Forelimb muscle (tissue), 1 donor: ENCODE results near the gene ERBB4. TPM values are rescaled to one million over a fixed set of nuclear protein-coding genes. Genes with fewer than 3 reads are reported as not detected.

Experiments used
- DNase-seq: peaks from one replicate; pipeline ENCODE4 v3.0.0-alpha.2; 2013; ENCODE audit warnings: low read depth
- polyA plus RNA-seq: library from polyadenylated mRNA; unstranded; fragments of 120-200 nt; gene quantifications from one replicate; pipeline ENCODE4 v1.2.1, GENCODE V29; 2013; ENCODE audit not compliant: insufficient read length

ERBB4 gene
- polyA plus RNA-seq, 1 donor = 8.8 TPM

GRCh38 chr2:211423018-211423417 lies 1115.6 kb downstream of the ERBB4 start:
- no peak for DNase-seq

- no peak for DNase-seq
Measured at GRCh38 chr2:211417544-211417943, 1121.1 kb downstream of the ERBB4 start.

GRCh38 chr2:211416373-211416772 lies 1122.2 kb downstream of the ERBB4 start:
- no peak for DNase-seq

DNA sequence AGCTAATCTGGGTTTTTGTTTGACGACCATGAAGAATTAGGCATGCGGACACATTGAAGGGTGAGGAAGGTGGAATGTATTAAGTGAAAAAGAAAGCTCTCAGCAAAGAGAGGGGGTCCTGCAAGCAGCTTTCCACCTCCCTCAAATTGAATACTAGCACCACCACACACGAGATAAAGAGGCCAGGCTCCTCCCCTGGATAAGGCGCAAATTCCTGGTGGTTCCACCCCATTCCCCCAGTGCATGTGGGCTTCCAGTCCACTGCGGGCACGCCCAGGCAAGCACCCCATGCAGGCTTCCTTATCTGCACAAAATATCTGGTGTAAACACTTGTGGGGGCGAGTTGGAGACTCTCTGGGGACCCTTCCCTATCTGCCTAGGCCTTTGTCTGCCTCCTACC lies 1124.9 kb downstream of the ERBB4 start:
- no peak for DNase-seq

DNA sequence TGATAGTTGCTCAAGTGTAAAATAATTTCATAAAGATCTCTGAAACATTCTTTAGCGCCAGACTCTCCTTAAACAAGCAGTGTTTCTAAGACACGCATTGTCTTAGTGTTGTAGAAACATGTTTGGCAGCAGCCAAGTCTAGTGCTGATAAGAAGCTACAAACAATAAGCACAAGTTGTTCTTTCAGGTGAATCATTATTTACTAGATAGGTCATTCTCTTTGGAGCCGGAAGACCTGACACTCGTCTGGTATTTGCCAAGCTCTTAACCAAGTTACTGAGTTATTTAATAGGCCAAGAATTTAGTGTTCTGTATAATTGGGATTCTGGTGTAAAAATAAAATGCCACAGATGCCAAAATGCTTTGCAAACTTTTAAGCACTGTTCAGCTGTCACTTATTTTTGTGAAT lies 1130.1 kb downstream of the ERBB4 start:
- no peak for DNase-seq

DNA sequence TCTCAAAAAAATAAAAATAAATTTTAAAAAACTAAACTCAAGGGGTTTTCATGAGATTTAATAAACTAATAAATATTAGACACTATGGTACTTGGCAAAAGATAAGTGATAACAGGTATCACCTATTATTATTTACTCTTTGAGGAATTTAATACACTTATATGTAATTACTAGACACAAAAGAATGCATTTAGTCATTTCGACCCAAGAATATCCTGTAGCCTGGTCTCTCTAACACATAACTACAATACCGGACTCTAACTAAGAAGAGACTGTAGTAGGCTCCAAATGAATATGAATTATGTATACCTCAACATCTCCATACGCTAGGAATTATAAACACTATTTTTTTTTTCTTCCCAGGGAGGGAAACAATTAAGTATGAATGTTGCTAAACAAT lies 1131.5 kb downstream of the ERBB4 start:
- DNase-seq = no peak

DNA sequence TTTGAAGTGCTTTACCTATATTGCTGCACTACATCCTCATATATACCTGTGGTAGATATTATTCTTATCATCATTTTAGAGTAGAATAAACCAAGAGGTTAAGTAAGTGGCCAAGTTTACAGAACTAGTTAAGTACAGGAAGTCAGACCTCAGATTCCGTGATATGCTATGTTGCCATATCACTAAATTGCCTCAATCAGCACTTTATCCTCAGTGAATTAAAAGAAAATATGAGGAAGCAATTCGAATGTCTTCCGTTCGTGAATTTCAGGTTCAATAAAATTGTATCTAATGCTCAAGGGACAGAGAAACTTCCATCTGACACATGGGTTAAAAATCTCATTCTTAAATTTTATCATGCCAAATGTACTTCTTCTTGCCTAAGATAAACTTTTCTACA lies 1133.6 kb downstream of the ERBB4 start:
- no peak for DNase-seq

GRCh38 chr2:211404098-211404497 lies 1134.5 kb downstream of the ERBB4 start:
- DNase-seq = no peak

GRCh38 chr2:211401328-211401727 lies 1137.3 kb downstream of the ERBB4 start:
- no peak for DNase-seq

- DNase-seq = no peak
Measured at GRCh38 chr2:211397764-211398163, 1140.8 kb downstream of the ERBB4 start.

DNA sequence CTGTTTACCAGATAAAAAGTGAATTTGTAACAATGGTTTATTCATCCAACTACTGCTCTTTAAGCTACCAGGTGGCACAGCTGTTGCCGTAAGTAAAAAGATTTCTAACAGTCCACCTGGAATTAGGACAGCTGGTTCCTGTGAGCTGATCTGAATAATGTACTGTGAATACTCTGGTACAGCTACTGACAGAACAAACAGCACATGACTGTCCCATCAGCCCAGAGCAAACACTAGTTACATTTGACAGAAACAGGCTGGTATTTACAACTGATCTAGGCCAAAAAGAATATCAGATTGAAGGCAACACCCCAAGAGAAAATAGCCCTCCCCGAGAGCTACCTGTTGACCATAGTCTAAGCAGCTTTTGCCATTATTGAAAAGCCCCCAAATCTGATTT lies 1141.8 kb downstream of the ERBB4 start:
- DNase-seq = no peak

- DNase-seq = no peak
Measured at GRCh38 chr2:211391189-211391567, 1147.4 kb downstream of the ERBB4 start.

GRCh38 chr2:211390536-211391188 lies 1147.9 kb downstream of the ERBB4 start:
- DNase-seq = no peak

- no peak for DNase-seq
Measured at GRCh38 chr2:211387734-211388133, 1150.9 kb downstream of the ERBB4 start.

GRCh38 chr2:211380041-211380440 lies 1158.6 kb downstream of the ERBB4 start:
- DNase-seq = no peak

DNA sequence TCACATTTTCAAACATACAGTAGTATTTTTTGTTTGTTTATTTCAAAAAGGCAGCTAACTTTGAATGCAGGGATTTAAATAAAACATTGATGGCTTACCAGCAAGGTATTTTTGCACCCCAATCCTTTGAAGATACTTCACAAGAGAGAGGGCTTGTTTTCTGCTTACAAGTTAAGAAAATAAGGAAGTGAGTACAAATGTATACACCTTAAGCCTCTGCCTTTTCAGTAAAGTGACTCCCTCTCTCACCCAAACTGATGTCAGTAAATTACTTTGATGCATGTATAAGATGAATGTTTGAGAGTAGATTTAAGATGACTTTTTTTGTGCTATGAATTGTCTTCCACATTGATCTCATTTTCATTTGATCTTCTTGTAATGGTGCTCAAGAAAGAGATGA lies 1162.2 kb downstream of the ERBB4 start:
- no peak for DNase-seq

DNA sequence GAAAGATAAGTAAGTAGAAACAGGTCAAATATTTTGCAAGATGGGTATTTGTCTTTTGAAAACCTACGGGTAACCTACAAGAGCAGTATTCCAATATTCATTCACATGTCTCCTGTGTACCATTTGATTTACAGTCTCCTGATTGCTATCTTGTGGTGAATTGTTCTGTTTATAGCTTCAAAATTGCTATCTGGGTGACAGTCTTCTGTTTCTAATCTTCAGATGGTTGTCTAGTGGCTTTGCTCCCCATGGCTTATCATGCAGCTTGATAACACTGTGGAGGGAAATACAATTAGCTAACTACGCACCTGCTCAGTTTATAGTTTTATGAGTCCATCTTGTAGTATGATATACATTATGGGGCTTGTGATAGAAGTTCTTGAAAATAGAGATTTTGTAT lies 1165.4 kb downstream of the ERBB4 start:
- no peak for DNase-seq

- no peak for DNase-seq
Measured at GRCh38 chr2:211371465-211371864, 1167.1 kb downstream of the ERBB4 start.

DNA sequence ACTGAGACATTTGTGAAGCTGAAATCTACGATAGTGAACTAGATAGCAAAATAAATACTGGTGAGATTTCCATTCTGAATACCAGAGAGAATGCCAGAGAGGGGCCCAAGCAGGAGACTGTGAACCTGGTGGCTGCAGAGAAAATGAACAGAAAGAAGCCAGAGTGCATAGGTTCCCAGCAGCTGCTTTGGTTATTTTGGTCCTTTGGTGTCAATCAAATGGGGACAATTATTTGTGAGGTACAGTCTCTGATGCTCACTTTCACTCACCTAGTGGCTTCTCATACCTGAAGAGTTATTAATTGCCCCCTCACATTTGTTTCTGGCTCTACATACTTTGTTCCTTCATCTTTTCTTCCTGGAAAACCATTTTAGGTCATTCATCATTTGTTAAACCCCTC lies 1170.1 kb downstream of the ERBB4 start:
- no peak for DNase-seq

GRCh38 chr2:211367711-211368110 lies 1170.9 kb downstream of the ERBB4 start:
- no peak for DNase-seq

DNA sequence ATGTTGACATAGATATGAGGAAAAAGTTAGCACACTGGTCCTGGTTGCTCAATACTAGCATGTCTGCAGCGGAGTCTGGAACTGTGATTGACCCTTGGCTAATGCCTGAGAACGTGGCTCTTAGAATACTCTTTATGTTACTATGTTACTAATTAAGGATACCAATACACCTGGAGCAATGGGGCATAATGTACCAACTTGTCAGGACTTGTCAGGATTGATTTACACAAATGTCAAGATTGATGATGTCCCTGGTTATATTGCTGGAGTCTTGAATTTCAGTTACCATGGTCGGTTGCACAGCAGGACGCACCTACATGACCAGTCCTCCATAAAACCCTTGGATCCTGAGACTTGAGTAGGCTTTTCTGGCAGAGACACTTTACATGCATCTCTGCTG lies 1171.3 kb downstream of the ERBB4 start:
- no peak for DNase-seq

DNA sequence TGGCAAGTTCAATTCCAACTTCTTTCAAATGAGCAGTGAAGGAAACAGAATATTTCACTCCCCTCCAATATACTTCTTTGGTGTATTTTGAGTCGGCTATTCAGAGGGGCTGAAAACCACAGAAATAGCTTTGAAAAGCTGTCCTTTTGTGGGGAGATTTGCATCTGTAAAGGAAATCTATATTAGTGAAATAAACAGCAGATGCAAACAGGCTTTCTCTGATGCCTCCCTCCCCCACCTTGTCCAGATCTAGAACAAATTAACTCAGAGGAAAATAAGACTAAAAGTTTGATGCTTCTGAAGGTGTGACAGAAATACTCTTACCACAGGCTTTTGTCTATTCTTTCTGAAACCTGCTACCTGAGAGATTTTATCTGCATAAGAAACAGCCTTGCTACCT lies 1173.7 kb downstream of the ERBB4 start:
- no peak for DNase-seq

GRCh38 chr2:211361383-211361782 lies 1177.2 kb downstream of the ERBB4 start:
- DNase-seq = no peak

GRCh38 chr2:211359347-211359746 lies 1179.3 kb downstream of the ERBB4 start:
- no peak for DNase-seq
